Kidney glomerular epithelial cell (primary cell): ENCODE results near the gene EVC.
A peak's percentile ranks its signal among the peaks of the same experiment; 100 is the strongest.

Source experiments
- DNase-seq: peaks from one replicate; lab custom pipeline; 2025; lab: John Stamatoyannopoulos, UW

EVC gene

GRCh38 chr4:5710961-5711478 lies at the start of gene EVC:
Gene EVC (plus strand): TSS chr4:5711201. CDS start chr4:5711381, 180 bp downstream.
- peak; percentile 68 for DNase-seq

GRCh38 chr4:5661237-5661636 lies 49.8 kb upstream of the EVC start:
- DNase-seq = no peak

GRCh38 chr4:5662555-5662954 lies 48.4 kb upstream of the EVC start:
- DNase-seq = no peak

GRCh38 chr4:5664778-5665177 lies 46.2 kb upstream of the EVC start:
- no peak for DNase-seq

- no peak for DNase-seq
Observed at GRCh38 chr4:5666741-5667140, 44.3 kb upstream of the EVC start.

- DNase-seq = no peak
Observed at GRCh38 chr4:5676763-5677162, 34.2 kb upstream of the EVC start.

- DNase-seq = no peak
Observed at GRCh38 chr4:5678977-5679376, 32.0 kb upstream of the EVC start.

GRCh38 chr4:5683566-5683965 lies 27.4 kb upstream of the EVC start:
- DNase-seq = no peak

GRCh38 chr4:5685296-5685695 lies 25.7 kb upstream of the EVC start:
- DNase-seq = no peak

- no peak for DNase-seq
Observed at GRCh38 chr4:5686338-5686737, 24.7 kb upstream of the EVC start.

GRCh38 chr4:5689065-5689464 lies 21.9 kb upstream of the EVC start:
- no peak for DNase-seq

- no peak for DNase-seq
Observed at GRCh38 chr4:5691491-5692132, 19.4 kb upstream of the EVC start.

GRCh38 chr4:5693871-5694270 lies 17.1 kb upstream of the EVC start:
- DNase-seq = no peak

GRCh38 chr4:5696341-5696740 lies 14.7 kb upstream of the EVC start:
- DNase-seq = no peak

- DNase-seq = no peak
Observed at GRCh38 chr4:5700459-5700858, 10.5 kb upstream of the EVC start.

GRCh38 chr4:5701971-5702370 lies 9.0 kb upstream of the EVC start:
- DNase-seq = no peak

- DNase-seq = no peak
Observed at GRCh38 chr4:5703831-5704230, 7.2 kb upstream of the EVC start.

- no peak for DNase-seq
Observed at GRCh38 chr4:5704276-5704675, 6.7 kb upstream of the EVC start.

GRCh38 chr4:5705647-5706320 lies 5.2 kb upstream of the EVC start:
- DNase-seq = no peak

- DNase-seq = no peak
Observed at GRCh38 chr4:5706486-5707290, 4.3 kb upstream of the EVC start.

GRCh38 chr4:5707366-5707765 lies 3.6 kb upstream of the EVC start:
- DNase-seq = no peak

- peak; percentile 29 for DNase-seq
Observed at GRCh38 chr4:5707778-5708448, 3.1 kb upstream of the EVC start.
